ENCODE measurements around the gene ZFPM1.
"Not testable (repeated sequence)": the region's sequence is repeated elsewhere in the genome, so short reads cannot be mapped to it uniquely, and the experiment has no call there.

The ZFPM1 gene

DNA sequence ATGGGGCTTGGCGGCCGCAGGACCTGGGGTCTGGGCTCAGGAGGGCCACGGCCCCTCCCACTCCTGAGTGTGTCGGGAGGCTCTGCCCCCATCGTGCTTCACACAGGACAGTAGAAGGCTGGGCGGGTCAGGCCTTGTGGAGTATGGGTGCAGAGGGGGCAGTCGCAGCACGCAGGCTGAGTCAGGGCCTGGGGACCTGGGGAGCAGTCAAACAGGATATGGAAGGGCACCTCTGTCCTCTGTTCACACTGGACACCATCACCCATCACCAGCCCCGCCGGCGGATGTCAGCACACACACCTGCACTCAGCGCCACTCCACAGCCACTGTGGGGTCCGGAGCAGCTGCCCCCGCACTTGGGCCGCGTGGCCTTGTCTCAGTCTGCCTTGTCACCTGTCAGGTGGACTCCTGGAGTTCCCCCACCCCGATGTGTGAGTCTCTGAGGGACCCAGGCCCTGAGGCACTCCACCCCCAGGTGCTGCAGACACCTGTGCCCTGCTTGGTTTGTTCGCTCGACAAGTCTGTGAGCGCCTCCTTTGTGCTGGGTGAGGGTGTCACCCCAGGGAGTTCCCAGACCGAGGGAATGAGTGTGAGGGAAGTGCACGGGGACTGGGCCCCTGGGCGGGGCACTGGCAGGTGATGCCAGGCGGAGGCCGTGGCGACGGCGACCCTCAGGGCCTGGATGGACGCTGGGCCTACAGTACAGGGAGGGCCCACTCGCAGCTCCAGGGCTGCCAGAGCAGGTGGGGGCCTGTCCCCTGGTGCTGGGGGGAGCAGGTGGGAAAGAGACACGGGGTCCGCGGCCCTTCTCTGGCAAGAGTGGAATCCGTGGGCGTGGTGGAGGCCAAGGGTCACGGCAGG is 31.7 kb downstream of the ZFPM1 start:
- DNase-seq, result no peak

- not testable (repeated sequence) for DNase-seq
These were observed 32.3 kb downstream of the ZFPM1 start for GRCh38 chr16:88485366-88485741.

- DNase-seq, result no peak
These were observed 33.5 kb downstream of the ZFPM1 start for GRCh38 chr16:88486398-88487123.

- no peak for DNase-seq
These were observed 34.0 kb downstream of the ZFPM1 start for GRCh38 chr16:88487124-88487432.

DNA sequence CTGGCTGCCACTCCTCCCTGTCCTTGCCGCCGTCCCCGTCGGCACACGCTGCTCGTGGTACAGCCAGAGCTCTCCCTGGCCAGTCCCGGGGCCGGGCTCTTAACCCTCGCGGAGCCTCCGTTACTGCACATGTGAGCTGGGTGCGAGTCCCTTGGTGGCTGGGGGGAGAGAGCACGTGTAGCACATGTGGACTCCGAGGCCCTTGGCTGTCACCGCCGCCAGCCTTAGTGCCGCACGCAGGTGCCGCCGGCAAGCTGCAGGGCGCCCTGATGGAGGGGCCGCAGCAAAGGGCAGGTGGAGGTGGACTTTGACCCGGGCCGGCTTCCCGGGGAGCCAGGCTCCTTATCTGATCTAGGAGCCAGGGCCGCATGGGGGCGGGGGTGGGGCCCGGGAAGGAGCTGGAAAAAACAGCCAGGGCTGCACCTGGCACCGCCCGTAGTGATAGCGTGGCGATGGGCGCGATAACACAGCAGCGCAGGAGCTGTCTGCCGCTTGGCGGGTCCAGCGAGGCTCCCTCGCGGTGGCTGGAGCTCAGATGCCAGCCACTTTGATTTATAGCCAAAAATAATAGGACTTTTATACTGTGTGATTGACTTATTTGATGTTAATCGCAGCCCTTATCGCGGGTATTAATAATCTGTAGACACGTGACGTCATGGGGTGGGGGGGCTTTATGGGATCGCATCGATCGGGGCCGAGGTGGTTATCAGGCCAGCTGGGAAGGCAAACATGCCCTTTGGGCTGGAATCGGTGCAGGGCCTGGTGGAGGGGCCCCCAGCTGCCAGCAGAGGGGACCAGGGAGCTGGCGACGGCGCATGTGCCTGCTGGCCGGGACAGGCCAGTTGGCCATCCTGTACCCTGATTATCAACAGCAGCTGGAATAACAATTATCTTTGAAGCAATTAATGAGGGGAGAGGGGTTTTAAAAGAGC is 35.1 kb downstream of the ZFPM1 start:
- no peak for DNase-seq

DNA sequence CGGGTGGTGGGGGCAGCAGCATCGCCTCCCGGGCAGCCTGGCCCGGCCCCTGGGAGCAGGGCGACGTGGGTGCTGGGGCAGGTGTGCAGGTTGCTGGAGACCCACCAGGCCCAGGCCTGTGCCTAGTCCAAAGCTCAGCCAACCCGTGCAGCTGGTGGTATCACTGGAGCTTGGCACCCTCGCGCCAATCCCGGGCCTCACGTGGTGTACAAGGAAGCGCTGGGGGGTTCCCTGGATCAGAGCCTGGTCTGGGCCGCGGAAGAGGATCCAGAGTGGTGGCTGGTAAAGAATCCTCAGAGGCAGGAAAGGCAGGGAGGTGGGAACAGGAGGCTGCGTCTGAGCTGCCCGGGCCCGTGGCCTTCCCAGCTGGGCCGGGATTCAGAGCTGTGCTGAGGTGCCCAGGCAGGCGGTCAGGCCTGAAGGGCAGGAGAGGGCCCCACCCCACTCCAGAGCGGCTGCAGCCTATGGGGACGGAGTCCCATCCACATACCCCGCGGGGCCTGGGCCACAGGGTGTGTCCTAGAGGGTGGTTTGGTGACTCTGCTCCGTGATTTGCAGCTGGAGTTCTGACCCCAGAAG is 36.2 kb downstream of the ZFPM1 start:
- DNase-seq, result no peak

GRCh38 chr16:88491001-88491559 is 38.0 kb downstream of the ZFPM1 start:
- no peak for DNase-seq

GRCh38 chr16:88491560-88492310 is 38.7 kb downstream of the ZFPM1 start:
- no peak for DNase-seq

- DNase-seq, result no peak
These were observed 40.8 kb downstream of the ZFPM1 start for GRCh38 chr16:88493879-88494278.

DNA sequence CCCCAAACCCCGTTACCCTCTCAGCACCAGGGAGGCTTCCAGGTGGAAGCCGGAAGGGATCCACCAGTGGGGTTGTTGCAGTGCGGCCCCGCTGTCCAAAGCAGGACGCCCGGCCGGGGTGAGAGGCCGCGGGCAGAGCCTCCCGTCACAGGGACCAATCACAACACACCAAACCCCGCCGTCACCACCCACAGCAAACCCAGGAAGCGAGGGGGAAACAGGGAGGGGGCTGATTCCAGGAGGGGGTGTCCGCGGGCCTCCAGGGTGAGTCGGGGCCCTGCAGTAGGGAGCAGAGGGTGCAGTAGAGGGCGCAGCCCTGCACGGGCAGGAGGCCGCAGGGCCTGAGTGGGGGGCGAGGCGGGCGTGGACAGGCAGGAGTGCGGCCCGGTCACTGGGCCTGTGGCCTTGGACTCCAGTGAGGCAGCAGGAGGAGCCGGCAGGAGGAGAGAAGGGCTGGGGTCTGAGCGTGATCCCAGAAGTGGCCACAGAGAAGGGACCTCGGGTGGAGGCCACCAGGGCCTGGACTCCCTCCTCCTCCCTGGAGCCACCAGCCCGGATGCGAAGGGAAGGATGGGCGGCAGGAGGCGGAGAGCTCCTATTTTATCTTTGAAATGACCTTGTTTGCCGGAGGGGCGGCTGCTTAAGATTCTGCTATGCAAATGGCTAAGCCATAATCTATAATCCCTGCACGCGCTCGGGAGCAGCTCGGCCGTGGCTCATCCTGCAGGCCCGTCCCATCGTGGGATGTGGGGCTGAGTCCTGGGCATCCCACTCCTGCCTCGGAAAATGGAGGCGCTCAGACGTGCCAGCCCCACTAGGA is 41.5 kb downstream of the ZFPM1 start:
- DNase-seq, result no peak

- DNase-seq, result no peak
These were observed 42.2 kb downstream of the ZFPM1 start for GRCh38 chr16:88495268-88495772.

- no peak for DNase-seq
These were observed 44.7 kb downstream of the ZFPM1 start for GRCh38 chr16:88497561-88498462.

GRCh38 chr16:88498576-88499208 is 45.6 kb downstream of the ZFPM1 start:
- no peak for DNase-seq

DNA sequence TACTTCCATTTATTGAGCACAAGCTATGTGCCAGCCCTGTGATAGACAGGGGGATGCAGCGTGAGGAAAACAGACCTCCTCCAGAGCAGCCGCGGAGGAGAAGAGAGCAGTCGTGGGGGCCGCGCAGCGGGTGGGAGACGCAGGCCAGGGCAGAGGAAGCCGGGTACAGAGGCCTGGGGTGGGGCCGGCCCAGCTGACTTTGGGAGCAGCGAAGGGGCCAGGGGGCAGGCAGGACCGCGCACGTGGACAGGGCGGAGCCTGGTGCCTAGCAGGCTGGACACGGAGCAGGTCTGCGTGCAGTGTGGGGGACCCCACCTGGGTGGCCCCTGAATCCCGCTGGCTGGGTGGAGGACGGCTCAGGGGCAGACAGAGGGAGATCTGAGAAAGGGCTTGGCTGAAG is 46.2 kb downstream of the ZFPM1 start:
- DNase-seq, result no peak

DNA sequence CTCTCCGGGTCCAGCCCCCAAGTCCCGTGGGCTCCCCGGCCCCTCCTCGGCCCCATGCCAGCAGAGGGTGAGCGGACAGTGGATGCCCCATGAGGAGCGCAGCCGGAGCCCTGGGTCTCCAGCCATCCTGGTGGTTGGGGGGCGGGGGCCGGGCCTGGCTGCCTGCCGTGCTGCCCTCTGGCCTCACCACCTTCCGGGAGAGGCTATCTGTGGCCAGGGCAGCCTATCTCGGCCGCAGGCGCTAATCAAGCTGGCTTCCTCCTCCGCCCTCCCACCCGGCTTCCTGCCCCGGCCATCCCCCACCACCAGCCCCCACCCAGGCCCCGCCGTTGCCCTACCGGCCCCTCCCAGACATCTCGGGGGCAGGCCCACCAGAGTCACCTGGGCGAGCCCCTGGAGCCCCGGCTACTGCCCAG is 46.8 kb downstream of the ZFPM1 start:
- no peak for DNase-seq

DNA sequence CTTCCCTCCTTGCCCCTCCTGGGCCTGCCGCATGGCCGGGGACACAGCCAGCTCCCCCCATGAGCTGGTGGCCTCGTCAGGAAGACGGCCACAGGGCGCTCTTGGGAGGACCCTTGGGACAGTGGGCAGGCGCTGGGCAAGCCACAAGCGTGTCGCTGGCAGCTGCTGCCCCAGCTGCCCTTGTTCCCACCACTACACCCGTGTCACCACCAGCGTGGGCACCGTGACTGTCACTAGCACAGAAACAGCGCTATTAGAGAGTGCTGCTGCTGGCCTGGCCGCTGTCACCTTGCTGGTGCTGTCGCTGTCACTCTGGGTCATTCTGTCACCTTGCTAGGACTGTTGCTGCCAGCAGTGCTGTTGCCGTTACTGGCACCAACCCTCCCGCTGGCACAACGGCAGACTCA is 47.2 kb downstream of the ZFPM1 start:
- DNase-seq, result no peak

DNA sequence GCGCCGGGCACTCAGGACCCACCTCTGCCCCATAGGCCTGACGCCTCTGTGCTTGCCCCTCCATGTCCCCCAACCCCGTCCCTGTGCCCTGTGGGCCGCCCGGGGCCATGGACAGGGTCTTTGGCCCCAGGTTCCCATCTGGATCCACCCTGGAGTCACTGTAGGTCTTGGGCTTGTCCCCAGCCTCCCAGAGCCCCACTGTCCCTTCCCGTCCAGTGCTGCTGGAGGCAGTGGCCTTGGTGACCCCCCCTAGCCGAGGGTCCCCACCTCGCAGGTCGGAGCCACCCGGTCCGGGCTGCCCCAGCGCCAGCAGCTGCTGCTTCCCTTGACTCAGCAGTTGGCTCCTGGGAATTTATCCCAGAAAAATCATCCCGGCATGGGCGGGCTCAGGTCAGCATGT is 49.3 kb downstream of the ZFPM1 start:
- DNase-seq, result no peak

GRCh38 chr16:88502776-88503280 is 49.7 kb downstream of the ZFPM1 start:
- DNase-seq, result no peak

GRCh38 chr16:88503374-88503770 is 50.3 kb downstream of the ZFPM1 start:
- DNase-seq, result no peak

Measured in NCI-H2029 treated with DMSO at 0.1 percent for 48 hours (cell line).